ENCODE data around the gene NAB1. TPM values are rescaled to one million over a fixed set of nuclear protein-coding genes. Genes with fewer than 3 reads are reported as not detected.
"Not testable (repeated sequence)": the region's sequence is repeated elsewhere in the genome, so short reads cannot be mapped to it uniquely, and the experiment has no call there.

The NAB1 gene
- total and polyA plus RNA-seq, 12 donors, result 13.0 to 43.7 (median 26.7) TPM

DNA sequence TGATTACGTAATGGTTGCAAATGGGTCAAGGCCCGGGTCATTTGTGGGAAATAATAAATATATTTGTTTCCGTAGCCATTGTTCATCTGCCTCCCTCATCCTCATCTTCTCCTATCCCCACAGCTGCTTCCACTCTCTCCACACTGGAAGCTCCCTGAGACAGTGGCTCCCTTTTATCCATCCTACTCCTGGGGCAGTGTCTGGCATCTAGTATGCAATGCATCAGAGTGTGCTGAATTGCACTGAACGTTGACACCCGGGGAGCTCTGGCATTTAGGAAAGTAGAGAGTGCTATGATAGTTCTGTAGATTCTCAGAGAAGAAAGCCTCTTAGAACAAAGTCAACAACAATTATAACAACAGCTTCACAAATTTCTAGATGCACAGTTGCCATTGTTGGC lies 45.5 kb upstream of the NAB1 start:
- no peaks in the 10 kb centered on the region for H3K4me1 ChIP-seq (replicated peaks in 1 of 2)
- no peak for TF ChIP-seq POLR2A (IDR thresholded peaks at IDR 0.05)
- TF ChIP-seq, protein P1, sequence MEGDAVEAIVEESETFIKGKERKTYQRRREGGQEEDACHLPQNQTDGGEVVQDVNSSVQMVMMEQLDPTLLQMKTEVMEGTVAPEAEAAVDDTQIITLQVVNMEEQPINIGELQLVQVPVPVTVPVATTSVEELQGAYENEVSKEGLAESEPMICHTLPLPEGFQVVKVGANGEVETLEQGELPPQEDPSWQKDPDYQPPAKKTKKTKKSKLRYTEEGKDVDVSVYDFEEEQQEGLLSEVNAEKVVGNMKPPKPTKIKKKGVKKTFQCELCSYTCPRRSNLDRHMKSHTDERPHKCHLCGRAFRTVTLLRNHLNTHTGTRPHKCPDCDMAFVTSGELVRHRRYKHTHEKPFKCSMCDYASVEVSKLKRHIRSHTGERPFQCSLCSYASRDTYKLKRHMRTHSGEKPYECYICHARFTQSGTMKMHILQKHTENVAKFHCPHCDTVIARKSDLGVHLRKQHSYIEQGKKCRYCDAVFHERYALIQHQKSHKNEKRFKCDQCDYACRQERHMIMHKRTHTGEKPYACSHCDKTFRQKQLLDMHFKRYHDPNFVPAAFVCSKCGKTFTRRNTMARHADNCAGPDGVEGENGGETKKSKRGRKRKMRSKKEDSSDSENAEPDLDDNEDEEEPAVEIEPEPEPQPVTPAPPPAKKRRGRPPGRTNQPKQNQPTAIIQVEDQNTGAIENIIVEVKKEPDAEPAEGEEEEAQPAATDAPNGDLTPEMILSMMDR (IDR thresholded peaks at IDR 0.05), result no peak
- DNase-seq, result no peak
- intact Hi-C loops (cut with DNase I), result no loop called here
- H3K36me3 ChIP-seq (replicated peaks in 1 of 2), result no peaks in the 10 kb centered on the region
- H3K4me3 ChIP-seq, result no peak overlapping the region
- 47 to 68% (median 54%) methylated on average over 5 of the region's 5 CpGs for WGBS, 4 donors
- H3K27ac ChIP-seq, result no peak overlapping the region
- H3K27me3 ChIP-seq, result no peaks in the 10 kb centered on the region
- no peaks in the 10 kb centered on the region for H3K9me3 ChIP-seq (replicated peaks in 1 of 3)

DNA sequence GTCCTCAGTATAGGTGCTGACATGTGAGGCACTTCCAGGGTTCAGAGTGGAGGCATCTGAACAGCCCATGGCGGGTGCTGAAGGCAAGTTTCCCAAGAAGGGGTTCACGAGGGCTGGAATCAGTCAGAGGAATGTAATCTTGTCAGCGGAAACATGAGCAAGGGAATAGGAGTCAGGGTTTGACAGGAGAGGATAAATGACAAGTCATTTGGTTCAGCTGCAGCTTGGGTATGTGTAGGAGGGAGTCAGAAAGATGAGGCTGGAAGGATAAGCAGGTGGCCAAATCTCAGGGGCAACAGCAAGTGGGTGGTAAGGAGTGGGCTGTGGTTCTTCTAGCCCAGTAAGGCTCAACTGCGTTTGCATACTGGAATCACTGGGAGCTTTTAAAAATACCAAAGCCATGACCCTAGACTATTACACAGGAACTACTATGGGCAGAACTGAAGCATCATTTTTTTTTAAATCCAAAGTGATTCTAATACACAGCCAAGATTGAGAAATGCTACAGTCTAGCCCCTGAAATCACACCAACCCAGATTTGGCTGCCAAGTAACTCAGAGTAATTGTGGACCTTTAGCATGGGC lies 41.8 kb upstream of the NAB1 start:
- Histone ChIP-seq H3K4me3 (no peak overlapping the region), H3K36me3 (replicated peaks in 1 of 2) (no peaks in the 10 kb centered on the region), H3K9me3 (replicated peaks in 1 of 3) (peaks cover 0 to 3% (median 0%) of the 10 kb centered on the region in 3 donors), H3K4me1 (replicated peaks in 1 of 2) (no peaks in the 10 kb centered on the region), H3K27me3 (no peaks in the 10 kb centered on the region), H3K27ac (no peak overlapping the region)
- no peak for DNase-seq
- no peak for TF ChIP-seq POLR2A (IDR thresholded peaks at IDR 0.05)
- TF ChIP-seq, protein P1 (IDR thresholded peaks at IDR 0.05), result no peak
- intact Hi-C loops (cut with DNase I), result no loop called here
- WGBS, 4 donors, result 50 to 58% (median 55%) methylated on average over 4 of the region's 4 CpGs

DNA sequence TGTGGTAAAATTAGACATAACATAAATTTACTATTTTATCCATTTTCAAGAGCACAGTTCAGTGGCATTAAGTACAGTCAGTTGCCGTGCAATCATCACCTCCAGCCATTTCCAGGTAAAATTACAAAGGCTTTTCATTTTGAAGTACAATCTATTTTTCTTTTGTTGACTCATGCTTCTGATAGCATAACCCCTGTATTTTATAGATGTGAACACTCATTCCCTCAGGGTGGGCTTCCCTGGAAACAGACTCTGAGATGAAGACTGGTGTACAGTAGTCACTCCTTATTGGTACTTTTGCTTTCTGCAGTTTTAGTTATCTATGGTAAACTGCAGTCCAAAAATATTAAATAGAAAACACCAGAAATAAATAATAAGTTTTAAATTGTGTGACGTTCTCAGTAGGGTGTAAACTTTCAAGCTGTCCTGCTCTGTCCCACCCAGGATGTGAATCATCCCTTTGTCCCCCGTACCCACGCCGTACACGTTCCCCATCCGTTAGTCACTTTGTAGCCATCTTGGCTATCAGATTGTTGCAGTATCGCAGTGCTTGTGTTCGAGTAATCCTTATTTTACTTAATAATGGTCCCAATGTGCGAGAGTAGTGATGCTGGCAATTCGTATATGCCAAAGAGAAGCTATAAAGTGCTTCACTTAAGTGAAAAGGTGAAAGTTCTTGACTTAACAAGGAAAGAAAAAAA lies 41.1 kb upstream of the NAB1 start:
- no peak for TF ChIP-seq POLR2A (IDR thresholded peaks at IDR 0.05)
- TF ChIP-seq, protein P1 (IDR thresholded peaks at IDR 0.05), result no peak
- Histone ChIP-seq H3K4me1 (replicated peaks in 1 of 2) (no peaks in the 10 kb centered on the region), H3K27ac (no peak overlapping the region), H3K27me3 (no peaks in the 10 kb centered on the region), H3K9me3 (replicated peaks in 1 of 3) (peaks cover 0 to 3% (median 0%) of the 10 kb centered on the region in 3 donors), H3K36me3 (replicated peaks in 1 of 2) (no peaks in the 10 kb centered on the region), H3K4me3 (no peak overlapping the region)
- intact Hi-C loops (cut with DNase I), result no loop called here
- DNase-seq, result no peak
- WGBS, 4 donors, result 74 to 82% (median 75%) methylated on average over 11 of the region's 11 CpGs

DNA sequence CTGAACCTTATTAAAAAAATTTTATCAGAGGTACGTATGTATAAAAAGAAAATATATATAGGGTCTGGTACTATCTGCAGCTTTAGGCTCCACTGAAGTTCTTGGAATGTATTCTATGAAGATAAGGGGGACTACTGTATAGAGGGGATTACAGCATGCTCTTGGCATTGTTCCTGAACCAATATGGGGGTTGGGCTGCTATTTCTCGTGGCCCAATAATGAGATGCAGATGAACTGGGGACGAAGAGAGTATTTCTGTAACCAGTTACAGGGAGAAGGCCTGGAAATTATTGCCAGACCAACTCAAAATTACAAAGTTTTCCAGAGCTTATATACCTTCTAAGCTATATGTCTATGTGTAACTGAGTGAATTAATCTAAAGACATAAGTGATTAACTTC lies 40.0 kb upstream of the NAB1 start:
- H3K9me3 ChIP-seq (replicated peaks in 1 of 3); H3K36me3 ChIP-seq (replicated peaks in 1 of 2); H3K27ac ChIP-seq; H3K4me1 ChIP-seq (replicated peaks in 1 of 2); H3K4me3 ChIP-seq; intact Hi-C loops (cut with DNase I); DNase-seq; H3K27me3 ChIP-seq: not testable (repeated sequence)
- 75 to 82% (median 81%) methylated on average over 3 of the region's 3 CpGs for WGBS, 4 donors

DNA sequence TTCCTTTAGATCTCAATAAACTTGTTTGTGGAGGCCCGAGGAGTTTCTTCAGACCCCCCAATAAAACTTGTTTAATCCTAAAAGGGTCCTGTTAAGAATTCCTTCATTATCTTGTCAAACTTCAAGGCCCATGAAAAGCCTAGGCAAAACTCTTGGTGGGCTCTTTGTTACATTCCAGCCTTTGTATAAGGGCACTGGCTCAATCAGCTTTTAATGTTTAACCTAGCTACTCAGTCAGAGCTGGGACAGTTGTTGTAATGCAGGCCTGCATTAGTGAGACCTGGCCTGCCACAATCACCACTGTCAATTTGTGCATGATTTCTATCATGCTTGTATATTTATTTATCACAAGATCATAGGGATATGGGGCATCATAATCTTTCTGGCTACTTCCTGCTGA lies 39.5 kb upstream of the NAB1 start:
- intact Hi-C loops (cut with DNase I); DNase-seq; H3K27me3 ChIP-seq; H3K27ac ChIP-seq; H3K9me3 ChIP-seq (replicated peaks in 1 of 3); H3K4me3 ChIP-seq; H3K36me3 ChIP-seq (replicated peaks in 1 of 2); H3K4me1 ChIP-seq (replicated peaks in 1 of 2): not testable (repeated sequence)
- 77 to 92% (median 84%) methylated on average over 1 of the region's 1 CpG for WGBS, 4 donors

DNA sequence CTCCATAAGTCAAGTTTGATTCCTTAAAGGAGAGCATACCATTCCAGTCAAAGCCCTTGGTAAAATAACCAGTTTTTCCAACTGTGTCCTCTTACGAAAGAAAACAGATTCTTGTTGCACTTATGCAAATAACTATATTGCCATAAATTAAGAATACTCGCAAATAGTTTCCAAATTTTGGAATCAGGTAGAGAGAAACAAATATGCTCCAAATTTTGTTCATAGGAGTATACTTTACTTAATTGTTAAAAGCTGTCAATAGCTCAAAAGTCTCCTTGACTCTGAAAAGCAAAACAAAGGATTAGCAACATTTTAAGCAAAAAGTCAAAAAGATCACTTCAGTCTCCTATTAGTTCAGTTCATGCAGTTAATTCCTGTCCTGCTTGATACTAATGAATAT lies 38.4 kb upstream of the NAB1 start:
- H3K4me1 ChIP-seq (replicated peaks in 1 of 2); H3K4me3 ChIP-seq; H3K27me3 ChIP-seq; H3K9me3 ChIP-seq (replicated peaks in 1 of 3); intact Hi-C loops (cut with DNase I); DNase-seq; H3K36me3 ChIP-seq (replicated peaks in 1 of 2); H3K27ac ChIP-seq: not testable (repeated sequence)
- 89 to 94% (median 91%) methylated on average over 2 of the region's 2 CpGs for whole genome bisulfite sequencing, 4 donors
